SKM-1 (cell line): Measurements from ENCODE around the gene MCOLN1.

Experiments
- DNase-seq: peaks from one replicate; lab custom pipeline; 2025; ENCODE audit not compliant: unreplicated experiment; lab: John Stamatoyannopoulos, UW

MCOLN1 gene

GRCh38 chr19:7500811-7501450 lies 21.5 kb upstream of the MCOLN1 start:
- peak; percentile 21 for DNase-seq

- no peak for DNase-seq
Measured at GRCh38 chr19:7502552-7502951, 19.9 kb upstream of the MCOLN1 start.

GRCh38 chr19:7504684-7505083 lies 17.7 kb upstream of the MCOLN1 start:
- no peak for DNase-seq

GRCh38 chr19:7505288-7505681 lies 17.1 kb upstream of the MCOLN1 start:
- DNase-seq, result no peak

GRCh38 chr19:7505682-7506384 lies 16.6 kb upstream of the MCOLN1 start:
- DNase-seq, result no peak

- peak; percentile 94 for DNase-seq
Measured at GRCh38 chr19:7506385-7507328, 15.8 kb upstream of the MCOLN1 start.

GRCh38 chr19:7507884-7508283 lies 14.5 kb upstream of the MCOLN1 start:
- DNase-seq, result peak; percentile 48

GRCh38 chr19:7509625-7510024 lies 12.8 kb upstream of the MCOLN1 start:
- no peak for DNase-seq

- DNase-seq, result no peak
Measured at GRCh38 chr19:7512400-7512851, 10.0 kb upstream of the MCOLN1 start.

- no peak for DNase-seq
Measured at GRCh38 chr19:7513809-7514642, 8.4 kb upstream of the MCOLN1 start.

GRCh38 chr19:7515110-7515644 lies 7.2 kb upstream of the MCOLN1 start:
- DNase-seq, result no peak

GRCh38 chr19:7515645-7516151 lies 6.7 kb upstream of the MCOLN1 start, which contains the start of gene ZNF358:
TSS of gene ZNF358 (plus strand) at chr19:7516103. CDS start at chr19:7519243, 3,140 bp downstream.
- no peak for DNase-seq

GRCh38 chr19:7516333-7516732 lies 6.1 kb upstream of the MCOLN1 start:
- DNase-seq, result no peak

- DNase-seq, result no peak
Measured at GRCh38 chr19:7516878-7517277, 5.5 kb upstream of the MCOLN1 start.

- DNase-seq, result no peak
Measured at GRCh38 chr19:7519361-7520130, 2.9 kb upstream of the MCOLN1 start.

GRCh38 chr19:7520131-7521051 lies 2.0 kb upstream of the MCOLN1 start:
- no peak for DNase-seq

GRCh38 chr19:7521551-7522071 lies 813 bp upstream of the MCOLN1 start:
- no peak for DNase-seq
